ENCODE data around the gene FMO4. TPM values are rescaled to one million over a fixed set of nuclear protein-coding genes. Genes with fewer than 3 reads are reported as not detected.
"Not testable (repeated sequence)": the region's sequence is repeated elsewhere in the genome, so short reads cannot be mapped to it uniquely, and the experiment has no call there.

Gene FMO4
- total and polyA plus RNA-seq, 4 donors = 2.2 to 12.5 (median 3.0) TPM

DNA sequence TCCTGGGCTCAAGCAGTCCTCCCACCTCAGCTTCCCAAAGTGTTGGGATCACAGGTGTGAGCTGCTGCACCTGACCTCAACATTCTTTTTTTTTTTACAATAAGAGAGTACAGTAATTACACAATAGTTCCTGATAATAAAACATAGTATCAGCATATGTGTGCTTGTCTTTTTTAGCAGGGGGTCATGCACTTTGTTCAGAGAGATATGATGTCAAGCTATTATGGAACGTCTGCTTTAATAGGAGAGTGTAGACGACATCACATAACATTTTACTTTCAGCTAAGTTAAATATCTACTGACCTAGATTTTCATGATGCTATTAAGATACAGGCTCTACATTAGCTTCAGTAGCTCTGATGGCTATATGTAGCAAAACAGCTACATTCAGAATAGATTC, 70.5 kb downstream of the FMO4 start:
- Histone ChIP-seq H3K9ac (ENCODE audit: insufficient read depth in 1 of 2, low read length in 2 of 2) (no peak overlapping the region), H3K4me3 (no peak overlapping the region), H3K36me3 (ENCODE audit: control insufficient read depth in 4 of 4, insufficient read depth in 4 of 4, low read length in 4 of 4) (no peaks in the 10 kb centered on the region), H3K9me3 (ENCODE audit: control insufficient read depth in 4 of 4, insufficient read depth in 3 of 4, low read length in 3 of 4) (peaks cover 0 to 5% (median 0%) of the 10 kb centered on the region in 4 donors), H3K4me1 (ENCODE audit: control insufficient read depth in 5 of 5, insufficient read depth in 5 of 5, low read length in 5 of 5) (no peaks in the 10 kb centered on the region), H3K27me3 (ENCODE audit: control insufficient read depth in 3 of 3, insufficient read depth in 3 of 3, low read length in 2 of 3) (no peaks in the 10 kb centered on the region), H3K27ac (ENCODE audit: low read depth in 1 of 2, low read length in 1 of 2) (no peak overlapping the region)
- DNase-seq = no peak
- TF ChIP-seq, protein P1, sequence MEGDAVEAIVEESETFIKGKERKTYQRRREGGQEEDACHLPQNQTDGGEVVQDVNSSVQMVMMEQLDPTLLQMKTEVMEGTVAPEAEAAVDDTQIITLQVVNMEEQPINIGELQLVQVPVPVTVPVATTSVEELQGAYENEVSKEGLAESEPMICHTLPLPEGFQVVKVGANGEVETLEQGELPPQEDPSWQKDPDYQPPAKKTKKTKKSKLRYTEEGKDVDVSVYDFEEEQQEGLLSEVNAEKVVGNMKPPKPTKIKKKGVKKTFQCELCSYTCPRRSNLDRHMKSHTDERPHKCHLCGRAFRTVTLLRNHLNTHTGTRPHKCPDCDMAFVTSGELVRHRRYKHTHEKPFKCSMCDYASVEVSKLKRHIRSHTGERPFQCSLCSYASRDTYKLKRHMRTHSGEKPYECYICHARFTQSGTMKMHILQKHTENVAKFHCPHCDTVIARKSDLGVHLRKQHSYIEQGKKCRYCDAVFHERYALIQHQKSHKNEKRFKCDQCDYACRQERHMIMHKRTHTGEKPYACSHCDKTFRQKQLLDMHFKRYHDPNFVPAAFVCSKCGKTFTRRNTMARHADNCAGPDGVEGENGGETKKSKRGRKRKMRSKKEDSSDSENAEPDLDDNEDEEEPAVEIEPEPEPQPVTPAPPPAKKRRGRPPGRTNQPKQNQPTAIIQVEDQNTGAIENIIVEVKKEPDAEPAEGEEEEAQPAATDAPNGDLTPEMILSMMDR (IDR thresholded peaks at IDR 0.05; ENCODE audit: control extremely low read depth, extremely low read depth) = no peak
- WGBS, 2 donors = 60 to 64% methylated on average over 2 of the region's 2 CpGs
- ATAC-seq (ENCODE audit: insufficient read depth, low FRiP score) = no peak

- Histone ChIP-seq H3K4me3 (no peak overlapping the region), H3K27me3 (ENCODE audit: control insufficient read depth in 3 of 3, insufficient read depth in 3 of 3, low read length in 2 of 3) (no peaks in the 10 kb centered on the region), H3K36me3 (ENCODE audit: control insufficient read depth in 4 of 4, insufficient read depth in 4 of 4, low read length in 4 of 4) (no peaks in the 10 kb centered on the region), H3K4me1 (ENCODE audit: control insufficient read depth in 5 of 5, insufficient read depth in 5 of 5, low read length in 5 of 5) (no peaks in the 10 kb centered on the region), H3K9ac (ENCODE audit: insufficient read depth in 1 of 2, low read length in 2 of 2) (no peak overlapping the region), H3K9me3 (ENCODE audit: control insufficient read depth in 4 of 4, insufficient read depth in 3 of 4, low read length in 3 of 4) (no peaks in the 10 kb centered on the region), H3K27ac (ENCODE audit: low read depth in 1 of 2, low read length in 1 of 2) (no peak overlapping the region)
- TF ChIP-seq, protein P1 (IDR thresholded peaks at IDR 0.05; ENCODE audit: control extremely low read depth, extremely low read depth) = no peak
- ATAC-seq (ENCODE audit: insufficient read depth, low FRiP score) (no peak), DNase-seq (no peak)
- WGBS, 2 donors = 83 to 93% methylated on average over 3 of the region's 3 CpGs
These were observed 75.2 kb downstream of the FMO4 start for GRCh38 chr1:171389171-171389570.

- H3K9me3 ChIP-seq (ENCODE audit: control insufficient read depth in 4 of 4, insufficient read depth in 3 of 4, low read length in 3 of 4); DNase-seq; H3K4me3 ChIP-seq; ATAC-seq (ENCODE audit: insufficient read depth, low FRiP score); H3K9ac ChIP-seq (ENCODE audit: insufficient read depth in 1 of 2, low read length in 2 of 2); H3K4me1 ChIP-seq (ENCODE audit: control insufficient read depth in 5 of 5, insufficient read depth in 5 of 5, low read length in 5 of 5); H3K27ac ChIP-seq (ENCODE audit: low read depth in 1 of 2, low read length in 1 of 2); H3K36me3 ChIP-seq (ENCODE audit: control insufficient read depth in 4 of 4, insufficient read depth in 4 of 4, low read length in 4 of 4); H3K27me3 ChIP-seq (ENCODE audit: control insufficient read depth in 3 of 3, insufficient read depth in 3 of 3, low read length in 2 of 3): not testable (repeated sequence)
- 100% methylated on average over 1 of the region's 1 CpG for WGBS, 2 donors
These were observed 76.8 kb downstream of the FMO4 start for GRCh38 chr1:171390740-171391139.

Small RNAs within 50 kb of the gene (small RNA-seq; reads per million reads assigned to genes)
- not detected for gene SRP14P4 (ENCODE audit: low replicate concordance)

Other genes with a start within 250 kb of the FMO4 start
- gene FMO3, start 223.3 kb upstream of the FMO4 start, total RNA-seq = 1 to 10 TPM; 5.0 to 9.0 TPM
- 1 to 10 TPM; 2.0 to 6.7 TPM for gene FMO3, start 223.3 kb upstream of the FMO4 start, polyA plus RNA-seq
- 100 to 1,000 TPM in 1 of 2 donors, 10 to 100 TPM in 1; 44.8 to 165 TPM for gene FMO2, start 128.9 kb upstream of the FMO4 start, total RNA-seq
- gene FMO2, start 128.9 kb upstream of the FMO4 start, polyA plus RNA-seq = 10 to 100 TPM in 1 of 2 donors, 1 to 10 TPM in 1; 5.2 to 78.2 TPM
- 1 to 10 TPM; 3.7 to 8.7 TPM for gene FMO1, start 65.7 kb upstream of the FMO4 start, total RNA-seq
- gene FMO1, start 65.7 kb upstream of the FMO4 start, polyA plus RNA-seq = under 1 TPM; 0.47 to 0.48 TPM
- gene PRRC2C, start 171.3 kb downstream of the FMO4 start, total RNA-seq = 100 to 1,000 TPM; 120 to 121 TPM
- 10 to 100 TPM; 35.1 to 41.2 TPM for gene PRRC2C, start 171.3 kb downstream of the FMO4 start, polyA plus RNA-seq

Data from lung (tissue), 13 donors.